Ramos (cell line): ENCODE data around the gene BCAS1.

ENCODE experiments used
- in situ Hi-C: fragments of 300-500 bp; cut with MboI; formaldehyde crosslinking; loops from one replicate; pipeline ENCODE4 v1.14.3; 2022; ENCODE audit warnings: low sequenced_read_pairs; ENCODE audit not compliant: unreplicated experiment

Gene BCAS1

DNA sequence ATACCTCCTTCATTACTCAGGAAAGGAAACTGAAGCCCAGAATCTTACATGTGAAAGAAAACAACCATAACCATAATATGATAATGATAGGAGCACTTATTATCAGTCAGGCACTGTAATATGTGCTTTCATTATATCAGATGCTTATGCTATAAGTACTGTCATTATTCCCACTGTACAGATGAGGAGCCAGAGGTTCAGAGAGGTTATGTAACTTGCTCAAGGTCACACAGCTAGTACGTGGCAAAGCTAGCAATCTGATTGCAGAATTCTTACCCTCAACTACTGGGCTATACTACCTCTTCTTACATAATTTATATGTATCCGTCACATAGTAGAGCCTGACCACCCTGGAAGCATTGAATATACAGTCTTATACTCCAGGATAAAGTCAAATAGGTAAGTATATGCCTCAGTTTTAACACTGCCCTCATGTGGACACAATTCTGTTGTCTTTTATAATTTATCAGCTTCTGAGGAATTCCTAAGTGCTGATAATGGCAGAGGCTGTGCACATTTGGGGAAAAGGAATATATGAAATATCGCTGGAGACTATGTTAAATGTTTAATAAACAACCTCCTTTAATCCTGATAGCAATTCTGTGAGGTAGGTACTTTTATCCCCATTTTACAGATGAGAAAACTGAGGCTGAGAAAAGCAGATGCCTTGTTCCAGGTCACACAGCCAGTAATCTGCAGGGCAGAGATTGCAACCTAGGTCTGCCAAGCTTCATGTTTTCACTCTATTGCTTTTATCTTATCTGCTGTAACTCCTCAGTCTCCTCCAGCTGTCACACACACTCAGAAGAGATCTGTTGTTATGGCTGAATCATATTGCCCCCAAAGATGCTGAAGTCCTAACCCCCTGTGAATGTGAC is 13.4 kb downstream of the BCAS1 start:
- in situ Hi-C loops, result no loop called here

DNA sequence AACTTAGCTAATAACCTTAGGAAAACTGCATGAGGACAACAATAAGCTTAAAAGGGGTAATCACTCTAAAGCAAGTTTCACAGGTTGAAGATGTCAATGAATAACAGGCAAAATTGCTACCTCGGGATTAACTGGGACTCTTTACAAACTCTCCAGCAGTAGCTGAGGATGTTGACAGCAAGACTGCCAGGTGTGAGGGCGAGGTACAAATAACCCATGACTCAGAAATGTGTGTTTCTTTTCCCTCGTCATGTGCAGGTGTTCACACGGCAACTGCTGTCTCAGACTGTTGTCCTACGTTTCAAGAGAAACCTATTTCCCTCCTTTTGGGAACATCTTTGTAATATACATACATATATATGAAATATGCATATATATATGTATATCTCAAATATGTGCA is 15.9 kb downstream of the BCAS1 start:
- in situ Hi-C loops, result no loop called here

DNA sequence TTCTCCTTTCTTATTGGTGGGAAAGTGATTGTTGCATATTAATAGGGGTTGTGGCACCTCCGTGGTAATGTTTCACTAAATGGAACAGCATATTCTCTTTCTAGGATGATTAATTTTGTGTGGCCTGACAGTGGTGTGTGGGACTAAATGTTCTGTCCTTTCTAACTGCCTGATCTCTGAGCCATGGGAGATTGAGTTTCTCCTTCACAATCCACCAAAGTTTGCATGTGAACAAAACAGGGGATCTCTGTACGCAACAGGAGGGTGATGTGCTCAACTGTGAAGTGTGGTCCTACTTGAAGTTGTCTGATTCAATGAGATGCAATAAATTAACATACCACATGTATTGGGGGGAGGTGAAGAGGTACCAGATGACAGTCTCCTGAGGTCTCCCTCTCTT is 19.3 kb downstream of the BCAS1 start:
- in situ Hi-C loops, result no loop called here

DNA sequence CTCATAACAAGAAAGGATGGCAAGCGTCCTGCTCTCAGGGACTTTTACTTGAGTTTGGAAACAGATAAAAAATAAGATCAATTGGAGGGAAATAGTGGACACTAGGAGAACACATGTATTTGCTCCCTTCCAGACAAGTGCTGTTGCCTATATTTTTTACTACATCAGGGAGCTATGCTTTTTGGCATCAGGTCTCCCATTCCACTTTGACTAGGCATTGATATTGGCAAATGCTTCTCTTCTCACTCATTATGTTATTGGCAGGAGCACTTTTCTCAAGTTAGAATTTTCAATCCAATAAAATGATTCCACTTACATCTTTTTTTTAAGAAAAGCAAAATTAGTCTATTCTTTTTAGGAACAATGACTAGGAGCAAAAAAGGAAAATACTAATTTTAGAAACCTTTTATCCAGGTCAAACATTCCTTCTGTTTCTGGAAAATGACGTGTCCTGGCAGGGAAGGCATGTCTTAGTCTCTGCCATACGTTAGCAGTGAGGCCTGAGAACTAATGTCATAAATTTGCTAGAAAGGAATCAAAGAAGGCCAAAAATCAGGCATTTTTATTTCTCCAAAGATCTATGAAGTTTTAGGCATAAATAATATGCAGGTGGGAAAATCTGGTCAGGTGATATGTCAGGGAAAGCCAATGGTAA is 21.4 kb downstream of the BCAS1 start:
- in situ Hi-C loops, result no loop called here

DNA sequence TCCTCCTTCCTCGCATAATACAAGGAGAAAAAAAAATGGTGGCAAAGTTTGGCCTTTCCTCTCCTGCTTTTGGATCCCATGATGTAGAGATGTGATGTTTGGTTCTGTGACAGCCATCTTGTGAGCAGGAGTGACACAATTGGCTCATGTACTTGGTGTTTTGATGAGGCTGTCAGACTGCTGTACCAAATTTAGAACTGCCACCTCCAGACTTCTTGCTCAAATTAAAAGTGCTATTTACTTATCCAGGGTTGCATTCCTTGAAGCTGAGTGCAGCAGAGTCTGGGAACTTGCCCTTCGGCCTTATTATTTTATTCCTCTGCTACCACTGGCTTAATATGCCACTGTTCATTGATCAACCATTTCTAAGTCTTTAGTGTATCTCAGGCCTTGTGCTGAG is 21.9 kb downstream of the BCAS1 start:
- in situ Hi-C loops, result no loop called here

DNA sequence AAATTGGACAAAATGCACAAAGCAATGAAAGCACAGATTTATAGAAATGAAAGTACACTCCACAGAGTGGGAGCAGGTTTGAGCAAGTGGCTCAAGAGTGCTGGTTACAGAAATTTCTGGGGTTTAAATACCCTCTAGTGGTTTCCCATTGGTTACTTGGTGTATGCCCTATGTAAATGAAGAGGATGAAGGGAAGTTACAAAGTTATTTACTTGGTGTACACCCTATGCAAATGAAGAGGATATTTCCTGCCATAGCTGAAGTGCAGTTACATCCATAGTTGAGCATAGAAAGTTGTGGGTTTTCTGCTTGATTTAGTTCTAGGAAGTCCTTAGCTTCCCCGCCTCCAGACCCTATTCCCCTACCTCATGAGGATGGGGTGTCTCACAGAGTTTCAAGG is 22.7 kb downstream of the BCAS1 start:
- in situ Hi-C loops, result no loop called here

DNA sequence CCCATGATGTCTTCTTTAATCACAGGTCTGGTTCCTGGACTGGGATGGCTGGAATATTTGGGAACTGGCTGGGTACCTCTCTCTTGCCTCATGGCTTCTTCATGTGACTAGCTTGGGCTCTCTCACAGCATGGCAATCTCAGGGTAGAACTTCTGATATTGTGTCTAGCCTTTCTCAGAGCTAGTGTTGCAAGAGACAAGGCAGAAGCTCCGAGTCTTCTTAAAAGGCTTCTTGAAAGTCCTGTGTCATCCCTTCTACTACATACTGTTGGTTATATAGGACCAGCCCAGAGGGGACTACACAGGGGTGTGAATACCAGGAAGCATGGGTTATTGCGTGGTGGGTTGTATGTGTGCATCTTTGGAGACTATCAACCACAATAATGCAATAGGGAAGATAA is 23.3 kb downstream of the BCAS1 start:
- in situ Hi-C loops, result no loop called here

DNA sequence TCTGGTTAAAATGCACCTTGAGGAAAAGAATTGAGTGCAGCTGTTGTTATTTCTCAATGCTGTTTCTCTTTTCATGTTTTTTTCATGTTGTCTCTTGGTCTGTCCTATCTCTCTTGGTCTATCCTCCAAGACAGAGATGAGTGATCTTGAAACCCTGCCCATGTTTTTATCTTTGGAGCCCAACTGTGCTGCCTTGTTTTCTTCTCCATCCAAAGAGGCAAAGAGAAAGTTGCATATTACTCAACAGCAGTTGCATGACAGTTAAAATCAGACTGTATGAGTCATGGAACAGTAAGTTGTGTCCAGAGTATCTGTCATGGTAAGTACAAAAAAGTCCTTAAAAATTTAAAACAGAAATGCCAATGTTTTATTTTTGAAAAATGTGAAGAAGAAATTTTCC is 26.2 kb downstream of the BCAS1 start:
- in situ Hi-C loops, result no loop called here

DNA sequence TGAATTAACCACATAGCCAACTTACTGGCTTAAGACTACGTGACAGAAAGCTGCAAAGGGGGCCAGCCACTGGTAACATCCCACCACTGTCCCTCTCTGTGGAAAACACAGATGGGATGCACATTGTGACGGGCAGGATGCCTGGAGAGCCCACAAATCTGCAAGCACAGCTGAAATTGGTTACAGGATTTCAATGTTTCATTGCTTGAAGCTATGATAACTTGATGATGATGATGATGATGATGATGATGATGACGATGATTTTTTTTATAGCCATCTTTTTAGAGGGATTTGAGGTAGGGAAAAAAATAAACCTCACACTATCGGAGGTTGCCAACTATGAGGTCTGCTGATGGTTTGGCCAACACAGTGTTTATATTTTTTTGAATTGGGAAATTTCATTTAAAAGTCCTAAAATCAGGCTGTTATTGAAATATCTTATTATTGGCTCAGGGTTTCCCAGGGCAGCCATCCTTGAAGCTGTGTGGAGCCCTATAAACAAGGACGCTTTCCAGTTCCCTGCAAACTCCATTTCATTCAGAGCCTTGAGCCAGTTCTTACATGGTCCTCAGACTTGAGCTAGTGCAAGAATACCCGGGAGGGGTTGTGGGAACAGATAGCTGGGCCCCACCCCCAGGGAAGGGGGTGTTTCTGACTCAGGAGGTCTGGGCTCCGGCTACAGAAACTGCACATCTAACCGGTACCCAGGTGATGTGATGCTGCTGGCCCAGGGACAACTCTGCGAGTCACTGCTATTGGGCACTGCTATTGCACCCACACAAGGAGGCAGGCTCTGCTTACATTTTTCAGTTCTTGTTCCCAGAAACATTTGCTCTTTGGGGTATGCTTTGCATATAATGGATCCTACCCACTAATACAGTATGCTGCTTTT is 27.1 kb downstream of the BCAS1 start:
- in situ Hi-C loops, result no loop called here

DNA sequence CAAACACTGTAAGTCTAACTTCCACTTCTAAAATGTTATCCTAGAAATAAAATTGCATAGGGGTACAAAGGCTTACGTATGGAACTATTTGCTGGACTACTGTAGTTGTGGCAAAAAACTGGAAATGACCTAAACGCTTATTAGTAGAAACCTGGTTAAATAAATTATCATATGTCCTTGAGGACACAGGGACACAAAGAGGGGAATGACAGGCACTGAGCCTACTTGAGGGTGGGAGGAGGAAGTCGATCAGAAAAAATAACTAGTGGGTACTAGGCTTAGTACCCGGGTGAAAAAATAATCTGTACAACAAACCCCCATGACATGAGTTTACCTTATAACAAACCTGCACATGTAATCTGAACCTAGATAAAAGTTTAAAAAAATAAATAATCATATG is 28.4 kb downstream of the BCAS1 start:
- in situ Hi-C loops, result no loop called here

DNA sequence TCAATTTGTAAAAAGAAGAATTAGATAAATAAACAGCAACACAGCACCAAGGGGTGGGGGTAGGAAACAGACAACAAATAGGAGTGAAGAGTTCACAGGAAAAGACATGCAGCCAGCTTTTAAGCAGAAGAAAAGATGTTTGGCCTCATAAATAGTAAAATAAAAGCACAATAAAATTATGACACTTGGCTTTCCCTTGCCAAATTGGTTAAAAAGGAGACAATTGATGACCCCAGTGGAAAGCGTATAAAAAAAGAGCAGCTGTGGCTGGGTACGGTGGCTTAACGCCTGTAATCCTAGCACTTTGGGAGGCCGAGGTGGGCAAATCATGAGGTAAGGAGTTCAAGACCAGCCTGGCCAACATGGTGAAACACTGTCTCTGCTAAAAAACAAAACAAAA is 29.1 kb downstream of the BCAS1 start:
- in situ Hi-C loops, result no loop called here

DNA sequence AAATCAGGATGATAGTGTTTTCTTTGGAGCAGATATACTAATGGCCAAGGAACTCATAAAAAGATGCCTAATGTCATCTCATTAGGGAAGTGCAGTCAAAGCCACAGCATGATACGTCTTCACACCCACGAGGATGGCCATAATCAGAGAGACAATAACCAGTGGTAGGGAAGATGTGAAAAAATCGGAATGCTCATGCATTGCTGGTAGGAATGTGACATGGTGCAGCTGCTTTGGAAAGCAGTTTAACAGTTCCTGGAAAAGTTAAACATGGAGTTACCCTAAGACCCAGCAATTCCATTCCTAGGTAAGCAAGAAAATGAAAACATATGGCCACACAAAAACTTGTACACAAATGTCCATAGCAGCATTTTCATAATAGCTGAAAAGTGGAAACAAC is 29.9 kb downstream of the BCAS1 start:
- in situ Hi-C loops, result no loop called here

DNA sequence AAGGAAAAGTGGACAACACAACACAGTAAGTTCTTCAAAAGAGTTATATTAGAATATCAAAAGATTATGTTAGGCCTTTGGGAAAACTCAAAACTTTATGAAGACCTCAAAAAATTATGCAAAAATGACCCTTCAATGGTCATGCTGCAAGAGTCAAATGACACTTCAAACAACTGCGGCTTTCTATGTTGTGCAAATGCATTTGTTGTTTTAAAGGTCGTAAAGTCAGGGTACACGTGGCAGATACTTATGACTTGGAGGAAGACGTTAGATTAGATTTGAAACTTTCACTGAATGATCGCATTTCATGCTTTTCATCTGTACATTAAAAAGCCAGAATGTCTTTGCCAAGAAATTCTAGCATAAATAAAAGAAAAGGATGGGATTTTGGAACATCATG is 31.4 kb downstream of the BCAS1 start:
- in situ Hi-C loops, result no loop called here

DNA sequence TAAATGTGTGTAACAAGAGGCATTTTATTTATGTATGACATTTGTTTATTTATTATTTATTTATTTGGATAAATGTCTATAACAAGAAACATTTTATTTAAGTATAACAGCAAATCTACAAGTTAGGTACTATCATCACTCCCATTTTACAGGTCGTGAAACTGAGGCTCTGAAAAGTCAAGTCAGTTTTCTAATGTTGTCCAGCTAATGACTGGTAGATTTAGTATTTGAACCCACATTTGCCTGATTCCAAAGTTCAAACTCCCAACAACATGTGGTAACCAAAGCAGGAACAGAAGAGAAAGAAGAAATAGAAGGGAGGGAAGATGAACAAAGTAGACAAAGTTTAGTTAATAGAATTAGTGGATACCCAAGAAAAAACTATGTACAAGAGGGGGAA is 32.9 kb downstream of the BCAS1 start:
- in situ Hi-C loops, result no loop called here

DNA sequence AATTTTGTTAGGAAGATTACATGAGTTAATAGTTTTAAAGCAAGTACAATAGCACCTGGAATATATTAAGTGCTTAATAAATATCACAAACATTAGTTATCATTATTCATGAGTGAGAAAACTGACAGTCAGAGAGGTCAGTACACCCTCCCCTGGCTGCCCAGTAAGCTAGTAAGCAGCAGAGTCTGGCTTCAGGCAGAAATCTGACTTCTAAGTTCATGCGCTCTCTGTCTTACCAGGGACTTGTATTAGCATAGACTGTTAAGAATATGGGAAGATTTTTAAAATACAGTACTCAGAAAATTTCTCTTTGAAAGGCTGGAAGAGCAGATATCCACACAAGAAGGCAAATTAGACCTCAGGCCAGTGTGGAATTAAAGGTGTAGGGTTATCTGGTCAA is 40.8 kb downstream of the BCAS1 start:
- in situ Hi-C loops, result no loop called here

DNA sequence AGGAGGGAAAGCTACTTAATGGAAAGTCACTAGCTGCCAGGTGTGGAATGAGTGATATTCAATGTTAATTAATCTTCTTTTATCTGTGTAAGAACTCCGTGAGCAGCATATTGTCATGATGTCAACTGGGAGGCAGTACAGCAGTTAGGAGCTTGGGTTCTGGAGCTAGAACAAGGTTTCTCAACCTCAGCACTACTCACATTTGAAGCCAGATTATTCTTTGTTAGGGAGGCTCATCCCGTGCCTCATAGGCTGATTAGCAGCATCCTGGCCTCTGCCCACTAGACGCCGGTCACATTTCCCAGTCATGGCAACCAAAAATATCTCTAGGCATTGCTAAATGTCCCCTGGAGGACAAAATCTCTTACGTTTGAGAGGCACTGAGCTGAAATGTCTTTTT is 41.2 kb downstream of the BCAS1 start:
- in situ Hi-C loops, result no loop called here

DNA sequence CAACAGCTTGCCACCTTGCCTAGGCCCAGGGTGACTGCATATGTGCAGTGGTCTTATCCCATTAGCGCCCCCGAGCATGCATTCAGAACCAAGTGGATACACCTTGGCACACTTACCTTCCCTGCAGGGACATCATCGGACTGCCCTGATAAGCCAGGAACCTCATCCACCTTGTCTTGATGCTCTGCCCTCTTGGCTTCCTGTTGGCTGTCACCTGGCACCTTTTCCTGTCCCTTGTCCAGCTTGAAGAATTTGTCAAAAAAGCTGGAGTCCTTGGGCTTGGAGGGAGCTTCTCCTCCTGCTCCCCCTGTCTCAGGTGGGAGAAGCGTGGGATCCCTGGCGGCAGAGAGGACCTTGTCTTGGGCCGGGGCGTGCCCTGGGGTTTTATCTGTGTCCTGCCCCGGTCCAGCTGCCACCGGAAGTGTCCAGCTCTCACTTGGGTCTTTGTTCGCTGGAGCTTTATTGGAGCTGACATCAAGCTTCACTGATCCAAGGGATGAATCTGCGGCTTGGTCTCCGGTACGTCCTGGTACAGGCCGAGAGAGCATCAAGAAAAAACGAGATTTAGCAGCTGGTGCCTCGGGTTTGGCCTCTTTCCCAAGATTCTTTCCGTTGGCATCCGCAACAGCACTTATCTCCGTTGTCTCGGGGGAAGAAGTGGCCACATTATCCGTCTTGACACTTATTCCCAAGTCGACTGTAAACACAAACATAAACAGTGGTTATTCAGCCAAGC is 42.0 kb downstream of the BCAS1 start:
- in situ Hi-C loops, result no loop called here

DNA sequence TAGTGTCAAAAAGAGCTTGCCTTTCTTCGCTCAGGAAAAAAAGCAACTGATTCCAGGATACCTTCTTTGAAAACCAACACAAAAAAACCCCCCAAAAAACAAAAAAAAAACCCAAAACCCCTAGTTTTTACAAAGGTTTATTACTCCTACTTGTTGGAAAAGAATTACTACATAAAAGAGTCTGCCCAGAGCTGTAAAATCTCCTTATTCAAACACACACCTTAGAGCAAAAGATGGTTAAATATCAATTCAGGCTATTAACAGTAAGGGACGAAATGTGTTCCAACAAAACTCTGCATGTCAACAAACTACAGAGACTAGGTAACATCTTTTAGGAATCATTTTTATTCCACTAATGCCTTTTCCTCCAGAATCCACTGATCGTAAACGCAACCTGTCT is 42.7 kb downstream of the BCAS1 start:
- in situ Hi-C loops, result no loop called here

DNA sequence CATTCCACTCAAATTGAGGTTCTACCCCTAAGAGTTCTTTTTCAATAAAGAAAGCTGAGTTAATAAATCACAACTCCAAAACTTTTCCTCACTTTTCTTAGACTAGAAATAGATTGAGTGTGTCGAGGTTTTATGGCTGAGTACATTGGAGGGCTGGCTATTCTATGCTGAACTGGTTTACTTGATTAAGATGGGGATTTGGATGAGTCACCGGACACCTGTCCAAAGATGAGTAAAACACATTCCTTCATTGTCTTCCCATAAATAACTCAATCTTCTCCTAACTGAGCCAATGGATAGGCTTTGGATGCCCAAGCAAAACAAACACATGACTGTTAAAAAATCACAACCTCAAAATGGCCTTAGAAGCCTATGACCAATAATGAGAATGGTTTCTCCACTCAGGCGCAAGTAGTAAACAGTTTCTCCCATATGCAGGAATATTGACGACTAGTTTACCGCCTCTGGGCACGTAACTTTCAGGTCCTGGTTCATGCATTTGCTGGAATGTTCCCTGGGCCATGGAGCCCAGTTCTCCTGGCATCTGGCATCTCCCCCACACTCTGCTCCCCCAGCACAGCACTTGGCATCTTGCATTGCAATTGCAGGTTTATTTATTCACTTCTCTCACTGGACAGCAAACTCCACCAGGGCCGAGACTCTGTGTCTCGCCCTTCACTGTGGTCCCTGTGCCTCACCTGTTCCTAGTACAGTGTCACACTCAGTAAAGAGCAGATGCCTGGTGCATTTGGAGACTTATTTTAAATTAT is 43.9 kb downstream of the BCAS1 start:
- in situ Hi-C loops, result no loop called here
